ENCODE measurements around the gene SLC22A5. TPM values are rescaled to one million over a fixed set of nuclear protein-coding genes. Genes with fewer than 3 reads are reported as not detected.
A peak's percentile ranks its signal among the peaks of the same experiment; 100 is the strongest.

SLC22A5 gene
- total and polyA plus RNA-seq, 9 of the 15 experiments (the other 6 are each of a cell fraction or from before 2014, with no cell fraction given): 3.0 to 16.6 (median 8.3) TPM

DNA sequence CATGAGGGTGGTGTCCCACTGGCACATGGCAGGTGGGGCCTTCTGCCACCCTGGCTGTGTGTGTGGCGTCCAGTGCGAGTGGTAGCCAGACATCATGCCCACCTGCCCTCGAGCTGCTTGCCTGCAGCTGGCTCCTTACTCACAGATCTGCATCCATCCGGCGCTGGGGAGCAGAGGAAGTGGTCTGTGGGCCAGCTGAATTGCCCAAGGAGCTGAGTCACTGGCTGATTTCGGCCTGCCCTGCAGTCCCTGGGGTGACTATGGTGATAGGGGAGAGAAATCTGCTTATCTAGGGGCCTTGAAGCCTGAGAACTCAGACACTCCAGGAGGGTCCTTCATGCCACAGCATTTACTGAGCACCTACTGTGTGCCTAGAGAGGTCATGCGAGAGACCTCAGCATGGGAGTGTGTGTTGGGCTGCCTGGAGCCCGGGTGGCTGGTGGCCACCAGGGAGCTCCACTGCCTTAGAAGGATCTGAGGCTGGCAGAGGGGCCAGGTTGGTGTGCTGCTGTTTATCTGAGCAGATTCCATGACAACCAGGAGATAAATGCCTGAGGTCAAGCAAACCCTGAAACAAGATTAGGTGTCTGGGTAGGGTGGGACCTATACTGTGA, 57.1 kb downstream of the SLC22A5 start (continued):
- TF ChIP-seq, protein P1, sequence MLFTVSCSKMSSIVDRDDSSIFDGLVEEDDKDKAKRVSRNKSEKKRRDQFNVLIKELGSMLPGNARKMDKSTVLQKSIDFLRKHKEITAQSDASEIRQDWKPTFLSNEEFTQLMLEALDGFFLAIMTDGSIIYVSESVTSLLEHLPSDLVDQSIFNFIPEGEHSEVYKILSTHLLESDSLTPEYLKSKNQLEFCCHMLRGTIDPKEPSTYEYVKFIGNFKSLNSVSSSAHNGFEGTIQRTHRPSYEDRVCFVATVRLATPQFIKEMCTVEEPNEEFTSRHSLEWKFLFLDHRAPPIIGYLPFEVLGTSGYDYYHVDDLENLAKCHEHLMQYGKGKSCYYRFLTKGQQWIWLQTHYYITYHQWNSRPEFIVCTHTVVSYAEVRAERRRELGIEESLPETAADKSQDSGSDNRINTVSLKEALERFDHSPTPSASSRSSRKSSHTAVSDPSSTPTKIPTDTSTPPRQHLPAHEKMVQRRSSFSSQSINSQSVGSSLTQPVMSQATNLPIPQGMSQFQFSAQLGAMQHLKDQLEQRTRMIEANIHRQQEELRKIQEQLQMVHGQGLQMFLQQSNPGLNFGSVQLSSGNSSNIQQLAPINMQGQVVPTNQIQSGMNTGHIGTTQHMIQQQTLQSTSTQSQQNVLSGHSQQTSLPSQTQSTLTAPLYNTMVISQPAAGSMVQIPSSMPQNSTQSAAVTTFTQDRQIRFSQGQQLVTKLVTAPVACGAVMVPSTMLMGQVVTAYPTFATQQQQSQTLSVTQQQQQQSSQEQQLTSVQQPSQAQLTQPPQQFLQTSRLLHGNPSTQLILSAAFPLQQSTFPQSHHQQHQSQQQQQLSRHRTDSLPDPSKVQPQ (CRISPR knock-in tag; IDR thresholded peaks at IDR 0.05; ENCODE audit: borderline replicate concordance): no peak
- TF ChIP-seq POLR2G (IDR thresholded peaks at IDR 0.05; ENCODE audit: low read depth, low read length): peak; percentile 68
- TF ChIP-seq HDAC3 (IDR thresholded peaks at IDR 0.05; ENCODE audit: borderline replicate concordance, partially characterized antibody): peak; percentile 33
- no peak for TF ChIP-seq CHD1 (IDR thresholded peaks at IDR 0.05; ENCODE audit: low read length)
- TF ChIP-seq DDX20 (tag; IDR thresholded peaks at IDR 0.05; ENCODE audit: low read depth): no peak
- no peak for TF ChIP-seq SAFB2 (IDR thresholded peaks at IDR 0.05; ENCODE audit: borderline replicate concordance, low read depth, low read length, severe bottlenecking)
- TF ChIP-seq RBFOX2 (IDR thresholded peaks at IDR 0.05; ENCODE audit: low read depth, low read length): peak; percentile 76
- TF ChIP-seq, protein P2, sequence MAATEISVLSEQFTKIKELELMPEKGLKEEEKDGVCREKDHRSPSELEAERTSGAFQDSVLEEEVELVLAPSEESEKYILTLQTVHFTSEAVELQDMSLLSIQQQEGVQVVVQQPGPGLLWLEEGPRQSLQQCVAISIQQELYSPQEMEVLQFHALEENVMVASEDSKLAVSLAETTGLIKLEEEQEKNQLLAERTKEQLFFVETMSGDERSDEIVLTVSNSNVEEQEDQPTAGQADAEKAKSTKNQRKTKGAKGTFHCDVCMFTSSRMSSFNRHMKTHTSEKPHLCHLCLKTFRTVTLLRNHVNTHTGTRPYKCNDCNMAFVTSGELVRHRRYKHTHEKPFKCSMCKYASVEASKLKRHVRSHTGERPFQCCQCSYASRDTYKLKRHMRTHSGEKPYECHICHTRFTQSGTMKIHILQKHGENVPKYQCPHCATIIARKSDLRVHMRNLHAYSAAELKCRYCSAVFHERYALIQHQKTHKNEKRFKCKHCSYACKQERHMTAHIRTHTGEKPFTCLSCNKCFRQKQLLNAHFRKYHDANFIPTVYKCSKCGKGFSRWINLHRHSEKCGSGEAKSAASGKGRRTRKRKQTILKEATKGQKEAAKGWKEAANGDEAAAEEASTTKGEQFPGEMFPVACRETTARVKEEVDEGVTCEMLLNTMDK (IDR thresholded peaks at IDR 0.05; ENCODE audit: borderline replicate concordance, insufficient read depth, low read depth, low read length, poor library complexity, severe bottlenecking): no peak
- TF ChIP-seq, protein P3, sequence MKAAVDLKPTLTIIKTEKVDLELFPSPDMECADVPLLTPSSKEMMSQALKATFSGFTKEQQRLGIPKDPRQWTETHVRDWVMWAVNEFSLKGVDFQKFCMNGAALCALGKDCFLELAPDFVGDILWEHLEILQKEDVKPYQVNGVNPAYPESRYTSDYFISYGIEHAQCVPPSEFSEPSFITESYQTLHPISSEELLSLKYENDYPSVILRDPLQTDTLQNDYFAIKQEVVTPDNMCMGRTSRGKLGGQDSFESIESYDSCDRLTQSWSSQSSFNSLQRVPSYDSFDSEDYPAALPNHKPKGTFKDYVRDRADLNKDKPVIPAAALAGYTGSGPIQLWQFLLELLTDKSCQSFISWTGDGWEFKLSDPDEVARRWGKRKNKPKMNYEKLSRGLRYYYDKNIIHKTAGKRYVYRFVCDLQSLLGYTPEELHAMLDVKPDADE (conservative IDR thresholded peaks at IDR 0.05; ENCODE audit: control insufficient read depth, low read depth, low read length): peak; percentile 85
- no peak for TF ChIP-seq SREBF1 (IDR thresholded peaks at IDR 0.05; ENCODE audit: borderline replicate concordance, low read depth, low read length)
- no peak for TF ChIP-seq POU5F1 (IDR thresholded peaks at IDR 0.05; ENCODE audit: borderline replicate concordance, low read depth, low read length, partially characterized antibody)
- no peak for TF ChIP-seq BCL6 (CRISPR knock-in tag; IDR thresholded peaks at IDR 0.05)
- TF ChIP-seq NR2F6 (CRISPR knock-in tag; IDR thresholded peaks at IDR 0.05): no peak
- no peak for TF ChIP-seq CHD2 (IDR thresholded peaks at IDR 0.05; ENCODE audit: low read depth, low read length)
- peak; percentile 85 for TF ChIP-seq MAFF (IDR thresholded peaks at IDR 0.05; ENCODE audit: low read length)
- no peak for TF ChIP-seq HDGF (IDR thresholded peaks at IDR 0.05)
- TF ChIP-seq, protein P4, sequence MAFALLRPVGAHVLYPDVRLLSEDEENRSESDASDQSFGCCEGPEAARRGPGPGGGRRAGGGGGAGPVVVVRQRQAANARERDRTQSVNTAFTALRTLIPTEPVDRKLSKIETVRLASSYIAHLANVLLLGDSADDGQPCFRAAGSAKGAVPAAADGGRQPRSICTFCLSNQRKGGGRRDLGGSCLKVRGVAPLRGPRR (CRISPR knock-in tag; IDR thresholded peaks at IDR 0.05): 0 out of 2 replicates have a peak, but pooled peaks have one; percentile 4
- TF ChIP-seq TOE1 (IDR thresholded peaks at IDR 0.05; ENCODE audit: borderline replicate concordance): no peak
- TF ChIP-seq TOE1 (CRISPR knock-in tag; IDR thresholded peaks at IDR 0.05; ENCODE audit: borderline replicate concordance, low read depth): no peak
- no peak for TF ChIP-seq MECOM (CRISPR knock-in tag; IDR thresholded peaks at IDR 0.05)
- no peak for TF ChIP-seq KLF1 (tag; IDR thresholded peaks at IDR 0.05)
